Left ventricle myocardium superior (tissue), 1 donor: Measurements from ENCODE around the gene ZNF599. TPM values are rescaled to one million over a fixed set of nuclear protein-coding genes. Genes with fewer than 3 reads are reported as not detected.
"Not testable (repeated sequence)": the region's sequence is repeated elsewhere in the genome, so short reads cannot be mapped to it uniquely, and the experiment has no call there.

ENCODE experiments used
- ATAC-seq: fragments of 200-7000 bp; cut with Tn5 transposase; one replicate; pipeline ENCODE4 v1.9.1; 2020; ENCODE audit warnings: mild to moderate bottlenecking, moderate library complexity
- DNase-seq: peaks from one replicate; pipeline ENCODE4 v3.0.0-alpha.2; 2020
- intact Hi-C: fragments of 100-400 bp; cut with micrococcal nuclease; formaldehyde crosslinking; loops from one replicate; pipeline ENCODE4 v1.11.0; 2022
- long read RNA-seq: library from polyadenylated mRNA; unstranded; transcript quantifications from one replicate; pipeline ENCODE4 v2.0.0, GENCODE V29; 2021
- total RNA-seq: library from RNA; stranded (reverse); fragmentation: NEBNext Ultra II Directional; extraction: Animal tissue kit (Norgen Biotek cat#: 25700); gene quantifications from one replicate; pipeline ENCODE4 v1.2.1, GENCODE V29; 2021
- donor health status: DM: no; HTN: yes; CAD: no; lungs with severe emphysema.

The ZNF599 gene
- 3.4 TPM for total RNA-seq
- long read RNA-seq, partial matches to known transcripts: 0 of 10 reads
- long read RNA-seq, other reads (novel, unspliced or antisense): 2 of 10 reads

- peak; percentile 100 for ATAC-seq
- intact Hi-C loops: no loop called here
- peak; percentile 95 for DNase-seq
Observed at GRCh38 chr19:34772697-34773554, at the start of gene ZNF599. TSS of gene ZNF599 (minus strand) at chr19:34773215. CDS start at chr19:34772841, 374 bp downstream.

DNA sequence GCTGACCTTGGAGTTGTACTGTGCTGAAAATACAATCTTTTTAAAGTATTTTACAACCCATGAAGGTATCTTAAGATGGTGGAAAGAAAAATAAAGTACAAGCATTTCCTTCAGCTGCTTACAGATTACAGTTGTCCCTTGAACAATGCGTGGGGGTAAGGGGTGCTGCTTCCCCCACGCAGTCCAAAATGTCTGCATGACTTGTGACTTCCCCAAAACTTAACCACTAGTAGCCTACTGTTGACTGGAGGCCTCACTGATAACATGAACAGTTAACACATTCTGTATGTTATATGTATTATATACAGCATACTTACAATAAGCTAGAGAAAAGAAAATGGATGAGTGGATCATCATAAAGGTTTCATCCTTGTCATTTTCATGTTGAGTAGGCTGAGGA is 45.3 kb upstream of the ZNF599 start:
- intact Hi-C loops: no loop called here
- ATAC-seq (no peak), DNase-seq (no peak)

GRCh38 chr19:34816708-34817107 is 43.7 kb upstream of the ZNF599 start:
- intact Hi-C loops: no loop called here
- no peak for ATAC-seq
- DNase-seq: no peak

DNA sequence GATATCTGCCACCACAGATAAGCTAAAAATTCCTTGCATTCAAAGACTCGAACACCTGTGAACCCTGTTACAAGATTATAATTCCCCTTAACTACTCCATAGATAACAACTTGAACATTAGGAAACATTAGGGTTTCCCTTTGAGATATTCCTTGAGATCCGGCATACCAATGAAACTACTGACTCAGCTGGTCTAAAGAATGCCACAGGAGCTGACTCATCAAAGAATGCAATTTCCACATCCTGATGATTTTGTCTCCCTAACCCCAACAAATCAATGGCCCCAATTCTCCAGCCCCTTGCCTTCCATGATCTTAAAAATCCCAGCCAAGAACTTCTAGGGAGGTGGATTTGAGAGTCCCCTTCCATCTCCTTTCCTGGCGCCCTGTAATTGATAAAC is 35.6 kb upstream of the ZNF599 start:
- ATAC-seq: no peak
- DNase-seq: no peak
- intact Hi-C loops: no loop called here

DNA sequence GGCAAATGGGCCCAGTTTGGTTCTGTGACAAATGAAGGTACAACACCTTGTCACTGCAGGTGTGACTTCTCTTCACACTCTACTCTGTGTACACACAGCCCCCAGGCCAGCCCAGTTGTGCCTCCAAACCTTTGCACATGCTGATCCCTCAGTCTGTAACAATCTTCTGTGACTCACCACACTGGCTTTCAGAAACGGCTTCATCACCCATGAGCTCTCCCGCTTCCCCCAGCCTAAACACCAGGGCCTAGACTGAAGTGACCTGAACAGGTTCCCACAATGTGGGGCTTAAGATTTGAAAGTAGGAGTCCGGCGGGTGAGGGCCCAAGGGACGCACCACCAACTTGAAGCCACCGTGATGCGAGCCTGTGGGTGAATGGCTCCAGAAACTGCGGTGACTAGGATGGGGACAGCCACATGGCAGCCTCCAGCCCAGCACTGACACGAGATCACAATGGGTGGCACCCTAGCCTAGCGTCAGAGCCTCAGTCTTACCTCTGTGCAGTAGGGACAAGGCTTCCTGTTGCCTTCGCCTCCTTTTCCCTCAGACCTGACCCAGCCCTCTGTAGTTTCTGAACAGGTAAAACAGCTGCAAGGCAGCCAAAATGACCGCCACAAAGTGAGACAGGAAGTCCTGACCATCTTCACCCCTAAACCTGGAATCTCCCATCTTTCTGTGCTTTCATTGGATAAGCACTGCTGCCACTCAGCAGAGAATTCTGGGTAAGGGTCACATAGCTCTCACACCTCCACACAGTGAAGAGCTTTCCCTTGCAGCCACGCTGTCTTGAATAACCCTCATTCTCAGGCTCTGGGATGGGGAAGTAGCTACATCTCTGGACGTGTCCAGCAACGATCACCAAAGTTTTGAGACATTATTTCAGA is 34.2 kb upstream of the ZNF599 start:
- intact Hi-C loops: no loop called here
- no peak for DNase-seq
- no peak for ATAC-seq

DNA sequence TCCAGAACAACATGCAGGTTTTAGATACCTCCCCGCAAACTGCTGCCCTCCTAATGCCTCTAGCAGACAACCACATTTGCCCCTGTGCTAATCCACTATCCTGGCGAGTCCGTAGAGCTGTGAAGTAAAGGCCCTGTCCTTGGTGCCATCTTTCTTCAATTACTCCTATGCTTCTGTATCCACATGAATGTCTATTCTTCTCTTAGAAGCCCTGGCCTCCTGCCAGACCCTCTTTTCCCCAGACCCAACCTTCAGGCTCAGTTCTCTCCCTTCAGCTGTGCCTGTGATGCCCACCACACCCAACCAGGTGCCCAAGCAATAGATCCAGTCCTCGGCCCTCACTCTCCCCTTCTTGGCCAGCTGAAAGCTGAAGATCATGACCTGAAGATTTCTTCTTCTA is 31.1 kb upstream of the ZNF599 start:
- intact Hi-C loops: no loop called here
- no peak for DNase-seq
- no peak for ATAC-seq

- DNase-seq, ATAC-seq, intact Hi-C loops: not testable (repeated sequence)
Observed at GRCh38 chr19:34796953-34797352, 23.9 kb upstream of the ZNF599 start.

DNA sequence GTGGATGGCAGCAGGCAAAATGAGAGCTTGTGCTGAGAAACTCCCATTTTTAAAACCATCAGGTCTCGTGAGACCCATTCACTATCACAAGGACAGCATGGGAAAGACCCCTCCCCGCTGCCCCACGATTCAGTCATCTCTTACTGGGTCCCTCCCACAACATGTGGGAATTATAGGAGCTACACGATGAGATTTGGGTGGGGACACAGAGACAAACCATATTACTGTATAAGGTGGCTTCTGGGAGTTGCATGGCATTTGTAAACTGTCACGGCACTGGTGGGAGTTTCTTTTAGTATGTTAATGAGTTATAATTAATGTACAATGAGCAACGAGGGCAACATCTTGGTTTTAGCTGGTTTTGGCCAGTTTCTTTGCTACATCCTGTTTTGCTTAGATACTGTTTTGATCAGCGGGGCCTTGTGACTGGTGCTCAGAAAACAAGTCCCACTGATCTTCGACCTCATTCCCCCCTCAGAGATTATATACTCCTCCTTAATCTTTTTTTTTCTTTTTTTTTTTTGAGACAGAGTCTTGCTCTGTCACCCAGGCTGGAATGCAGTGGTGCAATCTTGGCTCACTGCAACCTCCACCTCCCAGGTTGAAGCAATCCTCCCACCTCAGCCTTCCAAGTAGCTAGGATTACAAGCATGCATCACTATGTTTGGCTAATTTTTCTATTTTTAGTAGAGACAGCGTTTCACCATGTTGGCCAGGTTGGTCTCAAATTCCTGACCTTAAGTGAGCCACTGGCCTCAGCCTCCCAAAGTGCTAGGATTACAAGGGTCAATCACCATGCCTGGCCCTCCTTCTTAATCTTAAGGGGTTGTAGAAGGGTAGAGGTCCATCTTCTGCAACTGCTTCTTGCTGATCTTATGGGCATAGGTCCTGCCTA is 21.3 kb upstream of the ZNF599 start:
- no peak for DNase-seq
- ATAC-seq: no peak
- intact Hi-C loops: no loop called here

DNA sequence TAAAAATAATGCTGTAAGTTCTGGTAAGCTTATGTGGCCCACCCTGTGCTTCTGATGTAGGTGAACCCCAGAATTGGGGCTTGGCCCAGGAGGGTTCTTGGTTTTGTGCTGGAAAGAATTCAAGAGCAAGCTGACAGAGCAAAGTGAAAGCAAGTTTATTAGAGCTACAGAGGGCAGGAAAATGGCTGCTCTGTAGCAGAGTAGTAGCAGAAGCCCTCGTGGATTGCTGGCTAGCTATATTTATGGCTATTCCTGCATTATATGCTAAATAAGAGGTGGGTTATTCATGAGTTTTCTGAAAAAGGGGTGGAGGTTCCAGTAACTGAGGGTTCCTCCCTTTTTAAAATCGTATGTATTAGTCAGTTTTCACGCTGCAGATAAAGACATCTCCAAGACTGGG is 20.6 kb upstream of the ZNF599 start:
- intact Hi-C loops: no loop called here
- ATAC-seq (no peak), DNase-seq (no peak)

- intact Hi-C loops: no loop called here
- DNase-seq: no peak
- ATAC-seq: no peak
Observed at GRCh38 chr19:34788074-34788473, 15.1 kb upstream of the ZNF599 start.

DNA sequence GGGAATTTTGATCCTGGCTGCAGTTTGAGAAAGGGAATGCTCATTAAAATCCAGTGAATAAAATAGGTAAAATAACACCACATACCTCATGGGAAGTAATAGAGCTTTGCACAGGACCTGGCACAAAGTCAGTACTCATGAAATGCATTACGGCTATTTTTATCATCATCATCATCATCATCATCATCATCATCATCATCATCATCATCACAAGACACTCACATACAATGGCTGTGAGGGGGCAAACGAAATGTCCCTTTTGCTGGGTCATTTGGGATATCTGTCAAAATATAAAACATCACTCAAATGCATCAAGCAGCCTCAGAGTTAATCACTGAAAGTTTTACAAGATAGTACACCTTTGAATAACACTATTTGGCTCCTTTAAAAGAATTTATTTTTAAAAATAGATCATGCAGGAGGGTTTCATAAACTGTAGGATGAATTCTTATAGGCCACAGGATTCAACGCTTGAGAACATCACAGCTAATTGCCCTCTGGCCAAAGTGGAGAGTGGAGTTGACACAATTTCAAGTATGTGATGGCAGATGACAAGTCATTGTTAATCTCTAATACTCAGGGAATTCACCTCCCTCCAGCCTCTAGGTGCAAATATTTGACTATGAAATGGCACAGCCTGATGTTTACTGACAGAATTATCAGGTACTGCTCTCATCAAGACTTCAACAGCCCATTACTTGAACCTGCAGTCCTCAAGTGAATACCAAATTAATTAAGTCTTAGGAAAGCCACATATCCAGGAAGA is 14.2 kb upstream of the ZNF599 start:
- intact Hi-C loops: no loop called here
- DNase-seq: no peak
- ATAC-seq: peak; percentile 83

- DNase-seq: no peak
- ATAC-seq: no peak
- intact Hi-C loops: no loop called here
Observed at GRCh38 chr19:34786236-34786635, 13.2 kb upstream of the ZNF599 start.

DNA sequence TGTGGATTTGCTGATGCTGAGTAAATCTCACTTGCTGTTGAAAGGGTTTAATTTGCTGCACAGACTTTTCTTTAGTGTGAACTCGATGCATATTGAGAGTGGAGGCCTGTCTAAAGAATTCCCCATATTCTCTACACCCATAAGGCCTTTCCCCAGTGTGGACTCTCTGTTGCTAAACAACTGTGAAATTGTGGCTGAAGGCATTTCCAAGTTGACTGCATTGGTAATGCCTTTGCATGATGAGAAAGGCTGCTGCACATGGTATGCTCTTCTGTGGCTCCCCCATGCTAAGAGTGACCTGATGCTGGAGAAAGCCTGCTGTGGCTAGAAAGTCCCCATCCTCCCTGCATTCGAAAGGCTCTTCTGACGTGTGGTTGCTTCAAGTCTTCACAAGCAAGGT is 6.6 kb upstream of the ZNF599 start:
- ATAC-seq (no peak), DNase-seq (no peak)
- intact Hi-C loops: no loop called here

DNA sequence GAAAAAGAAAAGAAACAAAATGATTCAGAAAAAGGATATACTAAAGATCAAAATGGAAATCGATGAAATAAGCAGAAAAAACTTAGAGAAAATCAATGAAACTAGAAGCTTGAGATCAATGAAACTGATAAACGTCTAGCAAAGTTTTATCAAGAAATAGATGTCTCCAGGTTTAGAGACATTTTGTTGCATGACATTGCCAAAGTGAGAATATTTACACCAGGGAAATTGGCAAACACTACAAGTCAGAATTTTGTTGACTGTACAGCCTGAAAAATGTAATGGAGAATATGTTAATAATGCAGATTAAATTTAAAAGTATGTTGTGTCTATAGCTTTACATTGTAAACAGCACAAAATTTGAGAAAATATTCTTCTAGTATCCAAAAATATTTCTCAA is 5.3 kb upstream of the ZNF599 start:
- ATAC-seq (no peak), DNase-seq (no peak)
- intact Hi-C loops: no loop called here

- intact Hi-C loops: no loop called here
- no peak for DNase-seq
- no peak for ATAC-seq
Observed at GRCh38 chr19:34774857-34775256, 1.8 kb upstream of the ZNF599 start.

DNA sequence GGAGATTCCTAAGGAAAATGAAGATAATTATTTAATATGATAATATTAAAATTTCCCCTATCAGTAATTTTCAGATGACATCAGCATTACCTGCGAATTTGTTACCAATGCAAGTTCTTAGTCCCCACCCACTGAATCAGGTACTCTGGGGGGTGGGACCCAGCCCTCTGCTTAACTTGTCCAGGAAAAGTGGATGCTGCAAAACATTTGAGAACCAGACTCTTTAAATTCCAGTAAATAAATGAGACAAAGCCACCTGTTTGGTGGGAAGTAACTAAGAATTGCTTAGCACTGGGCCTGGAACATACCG is 495 bp upstream of the ZNF599 start:
- no peak for ATAC-seq
- no peak for DNase-seq
- intact Hi-C loops: no loop called here

DNA sequence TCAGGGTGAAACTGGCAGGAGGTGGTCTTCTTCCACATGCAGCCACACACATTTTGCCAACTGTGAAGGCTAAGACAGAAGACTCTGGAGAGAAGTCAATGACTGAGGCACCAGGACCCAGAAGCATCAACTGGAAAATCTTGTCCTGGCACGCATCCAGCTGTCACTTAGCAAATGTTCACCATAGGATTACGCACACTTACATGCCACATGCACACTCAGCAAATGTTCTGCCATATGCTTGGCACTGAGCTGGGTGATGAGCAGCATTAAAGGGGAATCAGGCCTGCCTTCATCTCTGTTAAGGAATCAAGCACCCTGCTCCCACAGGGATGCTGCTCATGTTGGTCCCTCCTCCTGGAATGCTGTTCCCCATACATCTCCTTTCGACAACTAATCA is 5.1 kb downstream of the ZNF599 start:
- intact Hi-C loops: no loop called here
- no peak for ATAC-seq
- no peak for DNase-seq

- no peak for ATAC-seq
- intact Hi-C loops: no loop called here
Observed at GRCh38 chr19:34766386-34766785, 6.6 kb downstream of the ZNF599 start.

More at GRCh38 chr19:34766386-34766785, 6.6 kb downstream of the ZNF599 start:
- no peak for DNase-seq
